ENCODE measurements around the gene LDHAL6A.
A peak's percentile ranks its signal among the peaks of the same experiment; 100 is the strongest.

LDHAL6A gene

GRCh38 chr11:18490736-18491485, 35.3 kb downstream of the LDHAL6A start:
- DNase-seq (ENCODE audit: low read depth) = no peak

GRCh38 chr11:18491924-18492323, 36.3 kb downstream of the LDHAL6A start:
- DNase-seq (ENCODE audit: low read depth) = no peak

GRCh38 chr11:18492888-18493287, 37.2 kb downstream of the LDHAL6A start:
- DNase-seq (ENCODE audit: low read depth) = no peak

- no peak for DNase-seq (ENCODE audit: low read depth)
Observed at GRCh38 chr11:18493310-18493709, 37.7 kb downstream of the LDHAL6A start.

GRCh38 chr11:18495271-18495670, 39.6 kb downstream of the LDHAL6A start:
- no peak for DNase-seq (ENCODE audit: low read depth)

- DNase-seq (ENCODE audit: low read depth) = no peak
Observed at GRCh38 chr11:18495703-18496102, 40.0 kb downstream of the LDHAL6A start.

- DNase-seq (ENCODE audit: low read depth) = no peak
Observed at GRCh38 chr11:18498039-18498438, 42.4 kb downstream of the LDHAL6A start.

GRCh38 chr11:18501629-18502028, 46.0 kb downstream of the LDHAL6A start:
- DNase-seq (ENCODE audit: low read depth) = no peak

GRCh38 chr11:18502352-18502751, 46.7 kb downstream of the LDHAL6A start:
- no peak for DNase-seq (ENCODE audit: low read depth)

- no peak for DNase-seq (ENCODE audit: low read depth)
Observed at GRCh38 chr11:18521122-18521521, 65.5 kb downstream of the LDHAL6A start.

GRCh38 chr11:18522388-18522787, 66.7 kb downstream of the LDHAL6A start:
- DNase-seq (ENCODE audit: low read depth) = no peak

GRCh38 chr11:18523084-18523483, 67.4 kb downstream of the LDHAL6A start:
- DNase-seq (ENCODE audit: low read depth) = no peak

- DNase-seq (ENCODE audit: low read depth) = no peak
Observed at GRCh38 chr11:18524248-18524647, 68.6 kb downstream of the LDHAL6A start.

- no peak for DNase-seq (ENCODE audit: low read depth)
Observed at GRCh38 chr11:18526130-18526520, 70.5 kb downstream of the LDHAL6A start.

- DNase-seq (ENCODE audit: low read depth) = peak; percentile 89
Observed at GRCh38 chr11:18526521-18527296, 71.1 kb downstream of the LDHAL6A start, which contains the start of gene TSG101. TSS of gene TSG101 (minus strand) at chr11:18526942. CDS start at chr11:18526816, 126 bp downstream.

- DNase-seq (ENCODE audit: low read depth) = no peak
Observed at GRCh38 chr11:18527512-18527911, 71.9 kb downstream of the LDHAL6A start.

All from stimulated activated CD8-positive, alpha-beta memory T cell treated with anti-CD3 and anti-CD28 coated beads, Interleukin-12 subunit alpha, Interleukin-12 subunit beta, amount 100 ng/mL, for 1 hour (primary cell).